Activated naive CD8-positive, alpha-beta T cell treated with anti-CD3 and anti-CD28 coated beads, Interleukin-2, amount 50 U/mL, for 24 hours (primary cell): ENCODE results near the gene PCDH20.
"Not testable (repeated sequence)": the region's sequence is repeated elsewhere in the genome, so short reads cannot be mapped to it uniquely, and the experiment has no call there.

Source experiments
- ATAC-seq: fragments of 150-1000 bp; cut with Tn5 transposase; one replicate; pipeline ENCODE4 v1.10.0; 2021
- DNase-seq: peaks from one replicate; pipeline ENCODE4 v3.0.0; 2021
- H3K27ac Mint-ChIP-seq: one replicate; pipeline ENCODE4 v1.8.0; 2021; ENCODE audit warnings: mild to moderate bottlenecking, mixed read lengths
- H3K27me3 Mint-ChIP-seq: one replicate; pipeline ENCODE4 v1.8.0; 2021; ENCODE audit warnings: mixed read lengths
- H3K36me3 Mint-ChIP-seq: one replicate; pipeline ENCODE4 v1.8.0; 2021; ENCODE audit warnings: low read depth, mixed read lengths
- H3K4me1 Mint-ChIP-seq: one replicate; pipeline ENCODE4 v1.8.0; 2021; ENCODE audit warnings: mixed read lengths
- H3K4me3 Mint-ChIP-seq: one replicate; pipeline ENCODE4 v1.8.0; 2021; ENCODE audit warnings: mild to moderate bottlenecking, moderate library complexity, mixed read lengths
- H3K9me3 Mint-ChIP-seq: one replicate; pipeline ENCODE4 v1.8.0; 2021; ENCODE audit warnings: mixed read lengths

The PCDH20 gene

DNA sequence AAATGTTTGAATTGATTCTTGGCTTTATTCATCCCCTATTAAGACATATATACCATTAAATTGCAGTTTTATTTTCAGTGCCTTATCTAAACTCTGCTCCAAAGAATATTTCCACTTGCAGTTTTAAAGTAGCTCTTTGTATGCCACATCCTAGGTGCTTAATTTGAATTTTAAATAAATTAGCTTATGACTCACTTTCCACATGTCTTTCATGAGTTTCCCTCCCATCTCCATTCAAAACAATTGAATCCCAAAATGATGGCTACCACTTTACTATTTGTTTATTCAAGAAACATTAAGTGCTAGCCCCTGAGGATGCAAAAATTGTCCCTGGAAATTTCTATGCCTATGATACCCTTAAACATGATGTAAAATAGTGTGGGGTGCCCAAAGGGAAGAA is 19.5 kb downstream of the PCDH20 start:
- Mint-ChIP-seq H3K4me3 (no peak overlapping the region), H3K9me3 (peaks cover 14% of the 10 kb centered on the region), H3K4me1 (no peaks in the 10 kb centered on the region), H3K27ac (no peak overlapping the region), H3K36me3 (no peaks in the 10 kb centered on the region), H3K27me3 (no peaks in the 10 kb centered on the region)
- ATAC-seq, result no peak
- no peak for DNase-seq

DNA sequence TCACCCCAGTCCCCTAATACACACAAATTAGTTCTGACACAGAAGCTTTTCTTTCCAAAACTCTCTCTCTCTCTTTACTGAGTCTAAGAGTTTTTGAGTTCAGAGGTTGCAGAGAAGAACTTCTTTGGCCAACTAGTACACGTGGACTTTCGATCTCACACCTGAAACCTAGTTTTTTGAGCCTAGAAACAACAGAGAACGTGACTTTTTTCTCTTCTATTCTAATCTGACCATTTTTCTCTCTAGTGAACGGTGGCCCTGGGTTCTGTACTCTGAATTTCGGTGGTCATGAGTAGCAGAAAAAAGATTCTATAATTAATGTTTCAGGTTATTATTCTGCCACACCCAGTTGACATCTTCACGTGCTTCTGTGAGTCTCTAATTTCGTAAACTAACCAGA is 24.2 kb downstream of the PCDH20 start:
- no peak overlapping the region for H3K4me3 Mint-ChIP-seq
- H3K27ac Mint-ChIP-seq, result no peak overlapping the region
- peaks cover 4% of the 10 kb centered on the region for H3K9me3 Mint-ChIP-seq
- no peak for ATAC-seq
- H3K27me3 Mint-ChIP-seq, result no peaks in the 10 kb centered on the region
- no peak for DNase-seq
- no peaks in the 10 kb centered on the region for H3K36me3 Mint-ChIP-seq
- H3K4me1 Mint-ChIP-seq, result no peaks in the 10 kb centered on the region

- Mint-ChIP-seq H3K4me3 (no peak overlapping the region), H3K27me3 (no peaks in the 10 kb centered on the region), H3K4me1 (no peaks in the 10 kb centered on the region), H3K36me3 (no peaks in the 10 kb centered on the region), H3K9me3 (peaks cover 7% of the 10 kb centered on the region), H3K27ac (no peak overlapping the region)
- no peak for DNase-seq
- ATAC-seq, result no peak
These were observed 28.0 kb downstream of the PCDH20 start for GRCh38 chr13:61387694-61388093.

DNA sequence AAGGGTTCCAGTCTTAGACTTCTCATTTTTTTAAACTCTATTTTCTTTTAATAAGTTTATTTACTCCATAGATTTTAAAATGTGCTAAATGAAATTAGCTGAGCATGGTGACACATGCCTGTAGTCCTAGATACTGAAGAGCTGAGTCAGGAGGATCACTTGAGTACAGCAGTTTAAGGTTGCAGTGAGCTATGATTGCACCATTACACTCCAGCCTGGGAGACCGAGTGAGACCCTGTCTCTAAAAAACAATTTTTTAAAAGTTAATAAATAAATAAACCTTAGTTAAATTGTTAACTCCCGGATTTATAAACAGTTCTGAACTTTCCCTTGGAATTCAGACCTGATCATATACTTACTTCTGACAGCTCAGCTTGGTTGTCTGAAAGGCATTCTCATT is 32.5 kb downstream of the PCDH20 start:
- H3K4me3 Mint-ChIP-seq, result no peak overlapping the region
- DNase-seq, result no peak
- peaks cover 6% of the 10 kb centered on the region for H3K9me3 Mint-ChIP-seq
- ATAC-seq, result no peak
- no peak overlapping the region for H3K27ac Mint-ChIP-seq
- no peaks in the 10 kb centered on the region for H3K4me1 Mint-ChIP-seq
- no peaks in the 10 kb centered on the region for H3K27me3 Mint-ChIP-seq
- H3K36me3 Mint-ChIP-seq, result no peaks in the 10 kb centered on the region

DNA sequence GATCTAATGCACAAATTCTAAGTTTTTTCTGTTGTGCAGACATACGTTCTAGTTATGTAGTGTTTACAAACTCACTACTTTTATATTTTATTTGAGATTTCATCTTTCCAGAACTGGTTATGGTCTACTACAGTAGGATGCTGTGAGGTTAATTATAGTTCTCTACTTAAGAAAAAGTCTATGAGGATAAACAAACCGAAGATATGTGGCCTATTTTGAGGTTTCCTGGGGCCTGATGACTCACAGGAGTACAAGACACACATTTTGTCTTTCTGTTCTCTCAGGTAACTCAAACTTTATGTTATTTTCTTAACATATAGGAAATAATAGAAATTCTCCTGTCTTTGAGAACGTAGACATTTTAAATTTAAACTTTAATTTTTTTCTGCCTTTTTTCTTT is 45.1 kb downstream of the PCDH20 start:
- Mint-ChIP-seq H3K9me3 (peaks cover 15% of the 10 kb centered on the region), H3K36me3 (no peaks in the 10 kb centered on the region), H3K27me3 (no peaks in the 10 kb centered on the region), H3K27ac (no peak overlapping the region), H3K4me1 (no peaks in the 10 kb centered on the region), H3K4me3 (no peak overlapping the region)
- DNase-seq, result no peak
- ATAC-seq, result no peak

GRCh38 chr13:61364690-61365089 is 51.0 kb downstream of the PCDH20 start:
- H3K36me3 Mint-ChIP-seq, H3K27ac Mint-ChIP-seq, H3K4me3 Mint-ChIP-seq: not testable (repeated sequence)

DNA sequence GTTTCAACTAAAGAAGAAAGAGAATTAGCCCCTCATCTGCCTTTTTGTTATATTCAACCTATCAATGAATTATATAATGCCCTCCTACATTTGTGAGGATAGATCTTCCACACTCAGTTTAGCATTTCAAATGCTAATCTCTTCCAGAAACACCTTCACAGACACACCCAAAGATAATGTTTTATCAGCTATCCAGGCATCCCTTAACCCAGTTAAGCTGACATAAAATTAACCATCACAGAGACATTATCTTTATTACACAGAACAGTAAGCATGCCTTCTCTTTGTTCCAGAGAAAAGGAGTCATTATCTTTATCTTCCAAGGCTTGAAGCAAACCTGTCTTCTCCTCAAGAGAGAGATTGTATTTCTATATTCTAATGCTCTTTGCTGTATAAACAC is 53.1 kb downstream of the PCDH20 start:
- Mint-ChIP-seq H3K36me3 (no peaks in the 10 kb centered on the region), H3K27me3 (no peaks in the 10 kb centered on the region), H3K4me3 (no peak overlapping the region), H3K4me1 (no peaks in the 10 kb centered on the region), H3K27ac (no peak overlapping the region), H3K9me3 (peaks cover 6% of the 10 kb centered on the region)
- DNase-seq (no peak), ATAC-seq (no peak)

More at GRCh38 chr13:61364690-61365089, 51.0 kb downstream of the PCDH20 start:
- H3K27me3 Mint-ChIP-seq, H3K4me1 Mint-ChIP-seq, H3K9me3 Mint-ChIP-seq, ATAC-seq, DNase-seq: not testable (repeated sequence)
